GM12878 (cell line): Measurements from ENCODE around the gene BTBD1.

Source experiments
- CTCF ChIP-seq, 3 experiments: IDR thresholded peaks in 2 of 3; conservative IDR thresholded peaks in 1 of 3; 2 replicates each; pipeline ENCODE4 v1.5.1; 2011; ENCODE audit warnings: low read depth in 3 of 3, low read length in 3 of 3, mild to moderate bottlenecking in 3 of 3, control low read depth in 2 of 3, moderate library complexity in 2 of 3, inconsistent platforms in 1 of 3, mixed read lengths in 1 of 3; ENCODE audit not compliant: control insufficient read depth in 2 of 3, insufficient read depth in 1 of 3; ENCODE audit errors: extremely low read depth in 1 of 3
- CUX1 ChIP-seq: IDR thresholded peaks from 2 replicates; pipeline ENCODE4 v1.6.1; 2012; ENCODE audit warnings: improper control_type of control experiment, low read depth, low read length; ENCODE audit not compliant: insufficient replicate concordance
- NR2C1 ChIP-seq: fragments of 450-650 bp; IDR thresholded peaks from 2 replicates; pipeline ENCODE4 v1.6.1; 2017; ENCODE audit warnings: antibody characterized with exemption, mild to moderate bottlenecking, moderate library complexity
- POLR2A ChIP-seq: IDR thresholded peaks from 2 replicates; pipeline ENCODE4 v1.6.1; 2011; ENCODE audit warnings: low read depth, mild to moderate bottlenecking, low read length
- USF2 ChIP-seq: IDR thresholded peaks from 2 replicates; pipeline ENCODE4 v1.6.1; 2011; ENCODE audit warnings: low read depth, low read length, improper control_type of control experiment, borderline replicate concordance
- ZNF207 ChIP-seq: fragments of 450-650 bp; IDR thresholded peaks from 2 replicates; pipeline ENCODE4 v1.6.1; 2014; ENCODE audit warnings: antibody characterized with exemption, mild to moderate bottlenecking, borderline replicate concordance

GRCh38 chr15:83063551-83063950, 3.5 kb downstream of the BTBD1 start:
- TF ChIP-seq NR2C1 (no peak), CTCF (IDR thresholded peaks at IDR 0.05 in 2 of 3, conservative IDR thresholded peaks at IDR 0.05 in 1 of 3; ENCODE audit: control insufficient read depth in 2 of 3, extremely low read depth in 1 of 3, insufficient read depth in 1 of 3, low read depth in 3 of 3, low read length in 3 of 3) (no peak), CUX1 (no peak), USF2 (no peak), POLR2A (no peak), ZNF207 (no peak)
